ENCODE data around the gene RAB3GAP1.

GRCh38 chr2:135219226-135219625 is 167.1 kb downstream of the RAB3GAP1 start:
- TF ChIP-seq CTCF (IDR thresholded peaks at IDR 0.05) (no peak), POLR2A (IDR thresholded peaks at IDR 0.05) (no peak)

Data from testis (tissue), 2 donors.